ENCODE measurements around the gene CCDC47.
A peak's percentile ranks its signal among the peaks of the same experiment; 100 is the strongest.

The CCDC47 gene

DNA sequence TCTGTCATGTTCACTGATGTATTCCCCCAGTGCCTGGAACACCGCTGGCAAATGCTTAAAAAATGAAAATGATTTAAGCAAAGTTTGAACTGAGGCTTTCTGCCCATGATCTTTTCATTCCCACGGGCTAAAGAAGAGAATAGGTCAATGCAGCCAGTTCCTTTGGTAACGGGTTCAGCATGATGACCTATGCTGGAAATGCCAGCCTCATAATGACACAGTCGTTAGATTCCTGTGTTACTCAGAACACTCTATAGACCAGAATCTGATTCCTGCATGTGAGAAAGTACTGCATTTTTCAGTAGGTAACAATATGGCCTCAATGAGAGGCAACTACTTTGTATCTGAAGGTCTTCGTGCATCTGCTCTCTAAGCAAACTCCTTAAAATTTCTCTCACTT is 54.4 kb downstream of the CCDC47 start:
- DNase-seq, result no peak

DNA sequence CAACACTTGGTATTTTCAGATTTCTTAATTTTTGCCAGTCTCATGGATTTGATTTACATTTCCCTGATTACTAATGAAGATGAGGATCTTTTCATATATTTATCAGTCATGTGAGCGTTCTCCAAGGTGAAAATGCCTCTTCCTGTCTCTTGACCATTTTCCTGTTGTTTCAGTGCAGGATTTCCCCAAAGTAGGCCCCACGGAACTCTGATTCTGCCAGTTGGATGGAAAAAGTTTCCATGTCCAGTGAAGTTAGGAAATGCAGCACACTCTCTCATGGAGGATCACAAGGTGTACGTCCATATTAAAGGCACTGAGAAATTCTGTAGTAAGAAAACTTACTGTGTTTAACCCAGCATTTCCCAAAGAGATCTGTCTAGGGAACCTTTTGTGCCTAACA is 57.0 kb downstream of the CCDC47 start:
- no peak for DNase-seq

DNA sequence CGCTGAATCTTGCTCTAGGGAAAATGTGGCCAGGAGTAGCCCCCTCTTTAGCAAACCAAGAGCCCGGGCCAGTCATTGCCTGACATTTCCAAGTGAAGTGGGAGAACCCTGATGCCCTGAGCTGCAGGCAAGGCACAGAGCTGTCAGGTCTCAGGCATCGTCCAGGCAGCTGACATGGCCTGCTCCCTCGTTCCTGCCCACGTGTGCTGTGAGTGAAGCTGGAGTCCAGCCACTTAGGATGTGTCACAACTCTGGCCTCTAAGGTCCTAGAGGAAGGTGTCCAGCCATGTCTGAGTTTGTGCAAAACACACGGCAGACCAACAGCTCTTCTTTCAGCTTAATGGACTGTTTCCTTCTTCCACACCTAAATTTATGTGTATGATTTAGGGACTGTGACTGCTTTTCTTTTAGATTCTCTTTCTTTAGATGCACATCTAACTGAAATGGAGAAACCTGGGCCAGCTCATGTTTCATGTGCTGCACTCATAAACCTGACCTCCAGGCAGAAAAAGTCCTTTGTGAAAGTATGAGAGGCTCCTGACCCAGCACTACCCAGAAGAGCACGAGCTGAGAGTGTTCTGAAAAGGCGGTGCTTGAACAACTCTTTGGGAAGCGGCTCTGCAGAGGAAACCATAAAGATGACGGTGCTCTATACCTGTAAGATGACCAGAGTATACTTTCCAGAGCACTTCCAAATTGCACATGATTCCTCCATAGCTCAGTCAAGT is 58.7 kb downstream of the CCDC47 start:
- DNase-seq, result no peak

DNA sequence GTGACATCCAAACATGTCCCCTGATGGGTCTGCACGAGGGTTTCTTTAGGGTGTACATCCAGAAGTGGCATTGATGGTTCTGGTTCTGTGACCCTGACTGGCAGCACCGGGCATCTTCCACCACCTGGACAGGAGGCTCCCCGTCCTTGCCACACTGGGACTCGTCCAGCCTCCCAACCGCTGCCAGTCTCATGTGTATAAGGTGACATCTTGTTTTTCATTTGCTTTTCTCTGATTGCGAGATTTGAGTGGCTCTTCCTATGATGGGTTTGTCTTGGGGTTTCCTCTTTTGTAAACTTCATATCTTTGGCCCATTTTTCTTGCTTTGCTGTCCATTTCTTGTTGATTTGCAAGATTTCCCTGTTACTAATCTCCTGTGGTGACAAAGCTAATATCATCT is 64.3 kb downstream of the CCDC47 start:
- DNase-seq, result no peak

DNA sequence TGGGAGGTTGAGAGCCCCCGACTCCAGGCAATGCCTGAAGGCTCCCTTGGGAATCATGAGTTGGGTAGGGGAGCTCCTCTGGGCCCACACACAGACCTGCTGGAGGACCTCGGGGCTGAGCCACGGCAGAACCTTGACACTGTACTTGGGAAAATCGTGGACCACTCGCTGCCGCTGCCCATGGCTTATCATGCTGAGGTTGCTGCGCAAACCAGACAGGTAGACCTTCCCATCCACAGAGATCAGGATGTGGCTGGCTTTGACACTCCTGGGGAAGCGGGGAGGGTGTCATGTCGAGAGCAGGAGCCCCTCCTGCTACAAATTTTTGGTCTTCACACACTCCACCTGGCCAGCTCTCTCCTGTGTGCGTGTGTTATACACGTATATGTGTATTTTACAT is 66.2 kb downstream of the CCDC47 start:
- no peak for DNase-seq

DNA sequence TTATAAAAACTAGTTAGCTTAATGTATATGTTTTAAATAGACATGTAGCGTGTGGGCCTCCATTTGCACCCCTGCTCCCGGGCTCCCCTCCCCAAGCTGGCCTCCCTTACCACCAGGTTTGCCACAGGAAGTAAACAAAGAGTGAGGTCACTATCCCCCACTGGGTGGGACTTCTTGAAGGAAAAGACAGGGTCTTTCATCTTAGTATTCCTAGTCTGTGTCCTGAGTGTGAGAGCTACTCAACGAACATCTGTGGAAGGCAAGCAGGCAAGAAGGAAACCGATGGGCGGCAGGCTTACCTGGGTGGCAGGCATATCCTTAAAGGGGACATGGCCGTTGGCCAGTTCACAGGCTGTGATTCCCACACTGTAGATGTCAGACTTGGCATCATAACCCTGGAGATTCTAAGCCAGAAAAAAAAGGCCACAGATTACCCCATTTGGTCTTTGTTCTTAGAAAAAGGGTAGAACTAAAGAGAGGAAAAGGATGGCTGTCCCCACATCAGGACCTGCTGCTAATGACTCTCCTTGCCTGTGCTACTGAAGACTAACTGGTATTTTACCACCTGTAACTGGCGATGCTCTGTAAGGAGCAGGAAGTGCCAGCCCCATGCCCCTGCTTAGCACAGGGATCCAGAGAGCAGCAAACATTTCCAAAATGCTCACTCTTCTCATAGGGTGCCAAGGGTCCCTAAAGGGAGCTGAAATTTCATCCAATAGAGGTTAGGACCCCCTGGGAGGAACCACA is 66.9 kb downstream of the CCDC47 start:
- no peak for DNase-seq

DNA sequence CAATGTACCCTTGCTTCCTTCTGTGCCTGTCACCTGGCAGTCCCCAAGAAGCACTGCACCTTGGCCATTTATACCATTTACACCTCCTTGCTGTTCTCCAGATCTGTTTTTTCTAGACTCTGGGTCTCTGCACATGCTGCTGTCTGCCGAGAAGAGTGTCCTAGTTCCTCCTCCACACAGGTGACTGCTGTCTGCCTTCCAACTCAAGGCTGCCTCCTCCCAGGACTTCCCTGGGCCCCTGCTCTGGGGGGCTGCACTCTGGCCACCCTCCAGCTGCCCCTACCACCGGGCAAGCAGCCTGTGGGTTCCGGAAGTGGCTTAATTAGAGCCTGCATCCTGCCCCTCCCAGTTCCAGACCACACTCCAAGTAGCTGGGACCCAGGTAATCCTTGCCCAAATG is 67.7 kb downstream of the CCDC47 start:
- no peak for DNase-seq

DNA sequence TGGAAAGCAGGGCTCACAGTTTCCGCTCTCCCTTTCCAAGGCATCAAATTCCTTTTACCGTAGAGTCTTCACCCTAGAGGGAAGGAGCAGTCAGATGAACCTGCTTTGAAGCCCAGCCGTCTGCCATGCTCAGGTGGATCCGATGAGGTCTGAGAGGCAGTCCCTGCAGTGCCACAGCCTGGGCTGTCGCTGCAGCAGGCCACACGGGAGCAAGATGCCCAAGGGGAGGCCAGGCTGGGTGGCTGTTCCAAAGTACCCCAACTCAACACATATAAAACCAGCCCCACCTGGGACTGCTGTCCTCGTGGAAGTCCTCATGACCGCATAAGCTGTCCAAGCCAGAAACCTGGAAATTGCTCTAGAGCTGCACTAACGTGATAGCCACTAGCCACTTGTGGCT is 68.6 kb downstream of the CCDC47 start:
- no peak for DNase-seq

DNA sequence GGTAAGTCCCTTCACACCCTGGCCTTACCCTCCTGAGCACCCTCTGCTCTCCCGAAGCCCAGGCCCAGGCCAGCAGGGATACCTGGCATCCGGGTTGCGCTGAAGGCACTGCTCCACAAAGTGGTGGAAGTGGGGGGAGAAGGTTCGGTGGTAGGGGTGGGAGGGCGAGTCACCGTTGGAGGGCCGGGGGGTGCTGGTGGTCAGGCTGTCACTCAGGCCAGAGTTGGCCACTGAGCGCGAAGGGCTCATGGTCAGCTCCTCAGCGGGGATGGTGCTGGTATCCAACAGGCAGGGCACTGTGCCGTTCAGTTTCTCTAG is 69.2 kb downstream of the CCDC47 start:
- no peak for DNase-seq

DNA sequence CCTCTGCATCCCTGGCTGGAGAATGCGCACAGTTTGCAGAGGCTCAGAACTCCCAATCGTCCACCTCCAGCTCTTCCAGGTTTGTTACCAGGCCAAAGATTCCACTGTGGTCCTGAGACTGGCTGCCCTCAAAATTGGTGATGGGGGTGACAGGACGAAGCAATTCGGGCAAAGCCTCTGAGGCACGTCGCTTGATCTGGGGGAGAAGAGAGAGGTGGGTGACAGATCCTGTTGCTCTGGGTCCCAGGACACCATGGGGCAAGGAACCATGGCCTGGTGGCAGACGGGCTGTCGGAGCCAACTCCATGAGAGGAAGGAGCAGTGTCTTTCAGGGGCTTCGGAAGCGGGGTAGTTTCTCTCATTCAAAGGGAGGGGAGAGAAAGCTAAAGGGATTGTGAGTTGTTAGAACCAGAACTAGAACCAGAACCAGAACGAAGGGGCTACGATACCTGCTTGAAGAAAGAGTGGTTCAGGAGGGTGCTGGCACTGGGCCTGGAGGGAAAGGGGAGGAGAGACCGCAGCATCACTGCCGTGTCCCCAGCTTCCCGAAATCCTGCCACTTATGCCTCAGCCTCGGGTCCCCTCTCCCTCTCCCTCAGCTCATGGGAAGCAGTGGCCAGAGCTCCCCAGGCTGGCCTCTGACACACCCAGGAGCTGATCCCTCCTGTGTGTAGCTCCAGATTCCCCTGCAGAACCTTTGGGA is 69.7 kb downstream of the CCDC47 start:
- DNase-seq, result no peak

- DNase-seq, result no peak
These were observed 70.4 kb downstream of the CCDC47 start for GRCh38 chr17:63703029-63703428.

DNA sequence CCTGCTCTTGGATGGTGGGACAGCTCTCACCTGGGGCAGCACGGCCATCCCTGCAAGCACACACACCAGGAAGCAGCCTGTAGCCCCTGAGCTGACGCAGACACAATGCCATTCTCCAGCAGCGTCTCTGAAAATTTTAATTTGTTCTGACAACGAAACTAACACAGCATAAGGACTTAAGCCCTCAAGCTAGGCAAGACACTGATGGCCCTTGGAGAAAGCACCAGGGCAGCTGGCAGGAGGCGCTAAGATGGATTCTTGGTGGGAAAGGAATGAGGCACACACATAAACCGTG is 70.7 kb downstream of the CCDC47 start:
- no peak for DNase-seq

GRCh38 chr17:63701868-63702720 is 71.3 kb downstream of the CCDC47 start:
- peak; percentile 66 to 85 for DNase-seq

DNA sequence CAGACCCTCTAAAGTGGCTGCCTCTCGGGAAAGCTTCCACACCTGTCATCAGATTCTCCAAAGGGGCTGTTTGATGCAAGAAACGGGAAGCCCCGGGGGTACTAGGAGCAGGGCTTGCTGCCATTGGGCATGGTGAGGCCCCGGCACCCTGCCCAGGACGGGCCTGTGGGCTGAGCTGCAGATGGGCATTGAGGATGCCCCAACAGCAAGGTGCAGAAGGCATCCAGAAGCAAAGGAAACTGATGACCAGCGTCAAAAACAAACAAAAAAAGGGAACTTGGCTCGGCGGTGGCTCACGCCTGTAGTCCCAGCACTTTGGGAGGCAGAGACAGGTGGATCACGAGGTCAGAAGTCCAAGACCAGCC is 72.0 kb downstream of the CCDC47 start:
- DNase-seq, result peak; percentile 36 to 55

- peak; percentile 69 to 93 for DNase-seq
These were observed 72.6 kb downstream of the CCDC47 start for GRCh38 chr17:63700528-63701455.

DNA sequence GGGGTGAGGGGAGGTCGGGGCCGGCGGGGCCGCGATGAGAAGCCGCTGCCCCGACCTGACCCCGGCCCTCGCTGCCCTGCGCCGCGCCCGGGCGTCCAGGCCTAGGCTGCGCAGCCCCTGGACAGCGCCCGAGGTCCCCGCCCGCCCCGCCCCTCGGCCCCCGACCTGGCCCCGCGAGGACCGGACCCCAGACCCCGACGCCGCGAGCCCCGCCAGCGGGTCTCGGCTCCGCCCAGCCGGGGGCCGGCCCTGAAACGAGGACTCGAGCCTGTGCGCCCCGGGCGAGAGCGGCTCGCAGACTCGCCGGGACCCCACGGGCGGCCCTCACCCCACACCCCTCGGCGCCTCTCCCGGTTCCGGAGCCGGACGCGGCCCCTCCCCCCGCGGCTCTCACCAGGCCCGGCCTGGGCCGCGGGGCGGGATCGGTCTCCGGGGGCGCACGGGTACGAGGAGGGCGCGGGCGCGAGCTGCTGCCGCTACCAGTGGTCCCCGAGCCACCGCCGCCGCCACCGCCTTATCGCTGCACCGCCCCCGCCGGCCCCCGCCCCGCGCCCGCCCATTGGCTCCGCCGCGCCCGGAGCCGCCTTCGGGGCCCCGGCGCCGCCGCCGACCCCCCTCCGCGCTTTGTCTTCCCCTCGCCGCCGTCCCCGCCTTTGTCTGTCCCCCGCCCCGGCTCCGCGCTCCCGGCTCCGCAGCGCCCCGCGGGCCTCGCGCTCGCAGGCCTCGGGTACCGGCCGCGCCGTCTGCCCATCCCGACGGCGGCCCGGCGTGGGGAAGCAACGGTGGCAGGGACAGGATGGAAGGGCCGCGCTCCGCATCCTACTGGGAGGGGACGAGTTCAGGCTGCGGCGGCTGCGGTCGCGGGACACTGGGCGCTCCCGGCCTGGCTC is 73.5 kb downstream of the CCDC47 start, which contains the start of gene LIMD2:
LIMD2 (minus strand) TSS at position 488 of the 890 bp plus-strand sequence. CDS start 827 bp downstream, outside the sequence.
- peak; percentile 17 to 56 for DNase-seq

DNA sequence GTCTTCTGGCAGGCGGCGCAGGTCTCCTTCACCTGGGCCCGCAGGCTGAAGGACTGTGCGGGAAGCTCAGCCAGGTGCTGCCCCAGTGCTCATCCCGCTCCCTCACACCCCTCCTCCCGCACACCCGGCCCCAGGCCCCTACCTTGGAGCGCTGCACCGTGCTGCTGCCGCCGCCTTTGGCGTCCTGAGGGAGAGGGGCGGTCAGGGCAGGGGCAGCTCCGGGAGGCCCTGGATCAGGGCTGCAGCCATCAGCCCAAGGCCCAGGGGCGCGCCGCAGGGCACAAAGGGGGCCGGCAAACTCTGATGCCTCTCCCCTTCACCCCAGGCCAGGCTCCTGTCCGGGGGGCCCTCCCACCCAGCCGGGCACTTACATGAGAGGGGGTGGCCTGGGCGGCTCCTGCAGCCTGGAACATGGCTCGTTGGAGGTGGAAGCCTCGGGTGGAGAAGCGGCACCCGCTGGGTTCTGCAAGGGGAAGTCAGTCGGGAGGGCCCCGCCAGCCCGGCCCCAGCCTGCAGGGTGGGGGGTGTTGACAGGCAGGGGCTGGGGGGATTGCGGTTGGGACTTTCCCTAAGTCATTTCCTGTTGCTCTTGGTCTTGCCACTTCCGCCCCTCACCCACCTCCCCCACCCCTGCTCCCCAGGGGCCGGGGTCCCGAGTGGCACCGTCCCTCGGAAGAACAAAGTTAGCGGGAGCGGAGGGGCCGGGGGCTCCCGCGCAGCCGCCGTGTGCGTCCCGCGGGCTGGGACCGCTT is 74.3 kb downstream of the CCDC47 start:
- peak; percentile 71 to 80 for DNase-seq

DNA sequence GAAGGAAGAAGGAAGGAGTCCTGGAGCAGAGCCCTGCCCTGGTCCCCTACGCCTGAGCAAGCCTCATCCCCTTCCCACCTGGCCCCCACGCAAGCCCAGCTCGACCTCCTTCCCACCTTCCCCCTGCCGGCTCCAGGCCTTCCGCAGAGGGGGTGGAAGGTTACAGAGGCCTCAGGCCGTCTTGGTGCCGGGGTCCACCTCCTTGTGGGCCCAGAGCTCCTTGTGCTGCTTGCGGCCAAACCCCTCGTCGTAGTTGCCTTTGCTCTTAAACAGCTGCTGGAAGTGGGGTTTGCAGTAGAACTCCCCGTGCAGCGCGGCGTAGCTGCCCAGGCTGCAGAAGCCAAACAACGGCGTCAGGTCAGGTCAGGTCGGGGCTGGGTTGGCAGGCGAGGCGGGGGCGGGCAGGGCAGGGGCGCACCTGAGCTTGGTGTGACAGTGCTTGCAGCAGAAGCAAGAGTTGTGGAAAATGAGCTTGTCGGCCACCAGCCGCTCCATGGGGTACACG is 75.0 kb downstream of the CCDC47 start:
- peak in 1 of 2 donors; percentile 7 for DNase-seq

- peak; percentile 80 to 86 for DNase-seq
These were observed 75.8 kb downstream of the CCDC47 start for GRCh38 chr17:63697341-63698286.

Measured in inflammatory macrophage (primary cell).